ENCODE results near the gene ACSM2B.
"Not testable (repeated sequence)": the region's sequence is repeated elsewhere in the genome, so short reads cannot be mapped to it uniquely, and the experiment has no call there.

ACSM2B gene

DNA sequence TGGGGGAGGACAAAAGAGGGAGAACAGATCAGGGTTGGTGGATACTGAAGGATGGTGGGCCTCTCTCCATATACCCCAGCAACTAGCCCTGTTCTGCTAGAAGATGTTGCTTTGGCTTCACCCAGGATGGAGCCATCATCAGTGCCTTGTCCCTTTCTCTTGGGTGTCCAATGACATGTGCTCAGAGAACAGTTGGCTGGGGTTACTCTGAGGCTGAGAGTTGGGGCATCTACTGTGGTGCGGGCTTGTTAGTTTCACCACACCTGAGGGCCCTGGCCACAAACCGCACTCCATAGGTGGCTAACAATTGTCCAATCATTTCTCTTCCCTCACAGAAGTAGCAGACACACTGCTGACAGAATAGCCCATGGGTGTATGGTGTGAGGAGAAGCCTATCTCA is 18.9 kb upstream of the ACSM2B start:
- not testable (repeated sequence) for DNase-seq

DNA sequence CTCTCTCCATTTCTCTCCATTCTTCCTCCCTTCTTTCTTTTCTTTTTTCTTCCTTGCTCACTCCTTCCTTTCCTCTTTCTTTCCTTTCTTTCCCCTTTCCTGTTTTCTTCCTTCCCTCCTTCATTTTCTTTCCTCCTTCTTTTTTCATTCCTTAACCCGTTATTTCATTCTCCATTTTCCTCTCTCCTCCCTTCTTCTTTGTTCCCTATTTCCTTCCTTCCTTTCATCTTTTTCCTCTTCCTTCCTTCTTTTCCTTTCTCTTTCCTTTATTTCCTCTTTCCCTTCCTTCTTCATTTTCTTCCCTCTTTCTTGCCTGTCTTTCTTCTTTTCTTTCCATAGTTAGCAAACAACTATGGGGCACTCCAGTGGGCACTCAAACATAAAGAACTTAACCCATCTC is 16.6 kb upstream of the ACSM2B start:
- not testable (repeated sequence) for DNase-seq

DNA sequence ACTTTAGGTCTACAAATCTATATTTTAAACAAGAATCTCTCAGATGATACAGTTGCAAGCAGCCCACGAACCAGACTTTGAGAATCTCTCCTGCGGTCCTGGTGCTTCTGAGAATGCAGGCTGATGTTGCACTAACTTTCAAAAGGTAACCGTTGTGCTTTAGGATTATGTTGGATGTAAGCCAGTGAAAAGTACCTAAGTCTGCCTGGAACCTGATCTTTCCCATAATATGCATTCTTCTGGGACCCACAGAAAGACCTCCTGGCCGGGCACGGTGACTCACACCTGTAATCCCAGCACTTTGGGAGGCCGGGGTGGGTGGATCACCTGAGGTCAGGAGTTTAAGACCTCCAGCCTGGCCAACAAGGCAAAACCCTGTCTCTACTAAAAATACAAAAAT is 13.3 kb upstream of the ACSM2B start:
- not testable (repeated sequence) for DNase-seq

DNA sequence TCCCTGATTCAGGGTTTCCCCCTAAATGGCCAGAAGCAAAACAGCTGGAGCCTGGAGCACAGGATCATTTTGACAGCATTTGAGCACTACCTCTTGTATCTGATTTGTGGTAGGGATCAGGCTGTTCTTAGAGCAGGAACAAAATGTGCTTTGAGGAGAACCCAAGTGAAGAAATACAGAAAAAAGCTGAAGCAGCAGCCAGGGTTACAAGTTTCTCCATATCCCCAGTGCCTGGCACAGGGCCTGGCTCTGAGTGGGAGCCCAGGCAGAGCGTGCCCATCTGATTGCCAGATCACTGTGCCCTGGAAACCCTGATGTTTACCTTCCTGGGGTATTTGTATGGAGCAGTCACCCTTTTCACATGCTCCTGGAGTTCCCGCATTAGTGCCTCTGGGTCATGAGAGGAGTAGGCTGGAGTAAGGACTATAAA is 11.5 kb upstream of the ACSM2B start:
- DNase-seq = not testable (repeated sequence)

DNA sequence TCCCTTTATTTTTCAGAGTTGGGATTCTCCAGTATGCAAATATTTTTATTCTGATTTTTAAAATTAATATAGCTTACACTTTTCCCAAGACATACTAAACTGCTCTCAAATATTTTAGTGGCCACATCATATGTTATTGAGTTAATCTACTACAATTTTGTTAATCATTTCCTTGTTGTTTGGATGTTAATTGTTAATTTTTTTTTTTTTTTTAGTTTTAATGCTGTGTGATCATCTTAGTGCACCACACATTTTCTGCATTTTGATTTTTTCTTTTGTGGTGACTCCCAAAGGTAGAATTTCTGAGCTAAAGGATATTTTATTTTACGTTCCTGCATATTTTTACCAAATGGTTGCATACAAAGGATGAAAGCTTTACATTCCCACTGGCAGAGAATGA is 10.5 kb upstream of the ACSM2B start:
- not testable (repeated sequence) for DNase-seq

DNA sequence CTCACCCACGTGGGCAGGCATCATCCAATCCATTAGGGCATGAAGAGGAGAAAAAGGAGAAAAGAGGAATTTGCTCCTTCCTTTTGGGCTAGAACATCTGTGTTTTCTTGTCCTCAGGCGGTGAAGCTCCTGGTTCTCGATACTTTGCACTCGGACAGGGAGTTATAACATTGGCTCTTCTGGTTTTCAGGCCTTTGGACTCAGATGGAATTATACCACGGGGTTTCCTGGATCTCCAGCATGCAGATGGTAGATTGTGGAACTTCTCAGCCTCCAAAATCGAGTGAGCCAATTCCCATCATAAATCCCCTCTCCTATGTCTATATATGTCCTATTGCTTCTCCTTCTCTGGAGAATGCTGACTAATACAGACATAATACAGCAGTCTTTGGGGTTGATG is 9.9 kb upstream of the ACSM2B start:
- not testable (repeated sequence) for DNase-seq

DNA sequence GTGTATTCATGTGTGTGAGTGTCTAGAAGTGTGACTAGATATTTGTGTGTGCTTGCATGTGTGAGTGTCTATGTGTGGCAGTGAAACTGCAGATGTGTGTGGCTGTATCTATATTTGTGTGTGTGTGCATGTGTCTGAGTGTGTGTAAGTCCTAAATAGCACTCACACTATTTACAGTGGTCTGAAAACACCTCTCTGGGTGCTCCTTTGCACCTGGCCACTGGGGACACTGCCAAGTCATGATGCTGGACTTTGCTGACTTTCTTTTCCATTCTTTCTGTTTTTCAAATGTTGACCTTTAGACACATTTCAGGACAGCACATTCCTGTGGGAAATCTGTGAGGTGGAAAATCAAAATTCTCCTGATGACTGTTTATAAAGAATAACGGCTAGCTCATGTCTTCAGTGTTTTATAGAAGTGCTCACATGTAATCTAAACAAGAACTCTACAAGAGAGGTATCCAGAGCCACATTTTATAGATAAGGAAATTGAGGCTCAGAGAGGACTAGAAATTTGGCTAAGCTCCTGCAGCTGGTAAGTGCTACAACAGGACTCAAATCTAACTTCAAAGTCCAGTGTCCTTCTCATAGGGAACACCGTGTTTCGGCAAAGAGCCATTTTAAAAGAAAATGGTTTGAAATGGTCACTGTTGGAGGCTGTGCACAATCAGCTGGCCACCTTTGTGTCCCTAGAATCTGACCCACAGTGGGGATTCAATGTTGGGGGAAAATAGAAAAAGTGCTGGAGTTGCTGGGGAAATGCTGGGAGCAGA is 4.5 kb upstream of the ACSM2B start:
- DNase-seq = not testable (repeated sequence)

DNA sequence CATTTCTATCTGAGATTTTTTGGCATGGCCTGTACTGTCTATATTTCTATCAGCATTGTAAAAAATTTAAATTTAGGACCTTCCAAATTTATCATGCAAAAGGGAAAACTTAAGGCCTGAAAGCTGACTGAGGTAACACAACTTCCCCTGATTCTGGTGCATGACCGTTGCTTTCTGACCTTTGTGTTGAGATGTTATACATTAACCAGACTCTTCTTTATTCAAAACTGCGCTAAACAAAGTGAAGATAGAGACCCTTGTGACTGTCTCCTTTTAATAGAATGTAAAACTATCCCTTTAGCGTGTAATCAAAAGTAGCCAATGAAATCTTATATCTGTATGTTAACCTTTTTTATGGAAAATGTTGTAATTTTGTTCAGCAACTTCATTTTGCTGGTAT is 1.9 kb upstream of the ACSM2B start:
- not testable (repeated sequence) for DNase-seq

DNA sequence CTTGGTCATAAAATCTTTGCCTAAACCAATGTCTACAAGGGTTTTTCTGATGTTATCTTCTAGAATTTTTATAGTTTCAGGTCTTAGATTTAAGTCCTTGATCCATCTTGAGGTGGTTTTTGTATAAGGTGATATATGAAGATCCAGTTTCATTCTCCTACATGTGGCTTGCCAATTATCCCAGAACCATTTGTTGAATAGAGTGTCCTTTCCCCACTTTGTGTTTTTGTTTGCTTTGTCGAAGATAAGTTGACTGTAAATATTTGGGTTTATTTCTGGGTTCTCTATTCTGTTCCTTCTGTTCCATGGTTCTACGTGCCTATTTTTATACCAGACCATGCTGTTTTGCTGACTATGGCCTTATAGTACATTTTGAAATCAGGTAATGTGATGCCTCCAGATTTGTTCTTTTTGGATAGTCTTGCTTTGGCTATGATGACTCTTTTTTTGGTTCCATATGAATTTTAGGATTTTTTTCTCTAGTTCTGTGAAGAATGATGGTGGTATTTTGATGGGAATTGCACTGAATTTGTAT is 7.0 kb downstream of the ACSM2B start:
- not testable (repeated sequence) for DNase-seq

DNA sequence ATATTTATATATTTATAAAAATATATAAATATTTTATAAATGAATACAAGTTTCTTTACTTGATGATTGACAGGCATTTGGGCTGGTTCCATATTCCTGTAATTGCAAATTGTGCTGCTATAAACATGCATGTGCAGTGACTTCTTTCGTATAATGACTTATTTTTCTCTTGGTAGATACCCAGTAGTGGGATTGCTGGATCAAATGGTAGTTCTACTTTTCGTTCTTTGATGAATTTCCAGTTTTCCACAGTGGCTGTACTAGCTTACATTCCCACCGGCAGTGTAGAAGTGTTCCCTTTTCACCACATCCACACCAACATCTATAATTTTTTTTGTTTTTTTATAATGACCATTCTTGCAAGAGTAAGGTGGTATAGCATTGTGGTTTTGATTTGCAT is 7.8 kb downstream of the ACSM2B start:
- DNase-seq = no peak

DNA sequence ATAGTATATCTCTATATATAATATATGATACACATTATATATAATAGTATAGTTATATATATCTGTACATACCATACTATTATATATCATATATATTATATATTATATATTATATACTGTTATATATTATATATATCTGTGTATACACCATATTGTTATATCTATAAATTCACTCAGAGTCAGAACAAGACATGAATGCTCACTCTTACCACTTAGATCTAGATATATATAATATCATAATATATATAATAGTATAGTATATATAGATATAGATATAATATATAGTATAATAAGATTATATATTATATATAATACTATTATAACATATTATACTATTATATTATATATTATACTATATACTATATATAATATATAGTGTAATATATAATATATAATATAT is 9.3 kb downstream of the ACSM2B start:
- no peak for DNase-seq

DNA sequence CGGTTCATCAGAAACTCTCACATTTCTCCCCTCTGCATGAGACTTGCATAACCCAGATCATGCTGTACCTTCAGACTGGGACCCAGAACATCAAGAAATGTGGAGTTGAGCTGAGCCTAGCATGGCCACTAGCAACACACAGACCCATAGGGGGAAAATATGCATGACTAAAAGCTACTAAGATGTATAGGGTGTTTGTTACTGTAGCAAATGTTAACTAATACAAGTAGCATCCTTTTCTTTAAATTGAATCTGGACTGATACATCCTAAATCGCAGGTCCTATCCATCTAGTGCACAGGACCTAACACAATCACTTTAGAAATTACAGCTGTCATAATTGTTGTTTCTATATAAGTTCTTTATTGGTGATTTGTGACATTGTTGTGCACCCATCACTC is 10.8 kb downstream of the ACSM2B start:
- DNase-seq = not testable (repeated sequence)

DNA sequence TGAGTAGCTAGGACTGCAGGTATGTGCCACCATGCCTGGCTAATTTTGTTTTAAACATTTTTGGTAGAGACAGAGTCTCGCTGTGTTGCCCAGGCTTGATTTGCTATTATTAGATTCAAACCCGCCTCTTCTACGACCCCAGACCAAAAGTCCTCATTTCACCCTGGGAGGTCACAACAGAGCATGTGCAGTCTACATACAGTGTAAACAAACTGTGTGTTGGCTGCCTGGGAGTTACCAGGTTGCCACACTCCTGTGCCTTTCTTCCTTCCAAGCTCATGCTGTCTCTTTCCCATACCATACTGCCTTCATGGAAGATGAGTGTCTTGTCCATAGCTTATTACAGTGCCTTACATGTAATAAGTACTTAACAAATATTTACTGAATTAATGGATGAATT is 11.9 kb downstream of the ACSM2B start:
- not testable (repeated sequence) for DNase-seq

DNA sequence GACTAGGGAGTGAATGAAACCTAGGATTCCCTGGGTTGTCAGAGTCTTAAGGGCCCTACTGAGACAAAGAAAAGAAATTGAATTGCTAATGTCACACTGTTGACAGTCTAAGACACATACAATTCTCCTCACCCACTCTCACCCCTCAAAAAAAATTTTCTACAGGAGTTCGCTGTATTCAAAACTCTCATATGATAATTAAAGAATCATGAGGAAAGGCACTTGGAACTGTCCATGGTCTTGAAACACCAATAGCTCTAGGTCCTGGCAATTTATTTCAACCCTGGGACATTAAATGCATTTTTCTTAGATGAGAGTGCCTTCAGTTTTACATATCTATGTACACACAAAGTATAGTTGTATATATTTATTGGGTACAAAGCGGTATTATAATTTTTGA is 20.5 kb downstream of the ACSM2B start:
- not testable (repeated sequence) for DNase-seq

DNA sequence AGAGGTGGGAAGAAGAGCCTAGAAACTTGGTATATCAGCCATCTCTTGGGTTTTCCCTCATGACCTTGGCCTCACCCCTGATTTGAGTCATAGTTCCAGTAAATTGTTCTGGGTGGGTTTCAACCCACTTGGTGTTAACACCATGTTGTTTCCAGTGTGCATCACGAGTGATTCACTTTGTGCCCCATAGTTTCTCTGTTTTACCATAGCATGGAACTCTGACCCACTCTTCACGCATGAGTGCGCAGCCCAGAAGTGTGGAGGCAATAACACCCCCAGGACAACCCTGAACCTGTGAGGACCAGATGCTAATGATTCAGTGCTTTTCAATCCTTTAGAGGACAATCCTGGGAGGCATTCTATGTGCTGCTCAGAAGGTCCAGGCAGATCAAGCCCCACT is 21.5 kb downstream of the ACSM2B start:
- not testable (repeated sequence) for DNase-seq

DNA sequence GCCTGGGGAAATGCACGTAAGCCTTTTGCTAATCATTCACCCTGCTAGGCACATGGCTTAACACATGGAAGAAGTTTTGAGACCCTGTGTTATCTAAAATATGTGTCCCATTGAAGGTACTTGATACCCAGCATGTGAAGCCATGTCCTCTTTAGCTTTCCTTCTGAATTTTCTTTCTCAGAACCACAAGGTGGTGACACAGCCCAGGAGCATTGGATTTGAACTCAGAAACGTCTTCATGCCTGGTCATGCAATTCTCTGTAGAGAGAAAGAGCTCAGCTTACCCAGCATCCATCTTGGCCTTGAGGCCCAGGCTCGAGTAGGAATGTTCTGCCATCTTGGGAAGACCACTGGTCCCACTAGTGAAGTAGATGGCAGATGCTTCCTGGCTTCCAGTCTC is 22.7 kb downstream of the ACSM2B start:
- DNase-seq = not testable (repeated sequence)

DNA sequence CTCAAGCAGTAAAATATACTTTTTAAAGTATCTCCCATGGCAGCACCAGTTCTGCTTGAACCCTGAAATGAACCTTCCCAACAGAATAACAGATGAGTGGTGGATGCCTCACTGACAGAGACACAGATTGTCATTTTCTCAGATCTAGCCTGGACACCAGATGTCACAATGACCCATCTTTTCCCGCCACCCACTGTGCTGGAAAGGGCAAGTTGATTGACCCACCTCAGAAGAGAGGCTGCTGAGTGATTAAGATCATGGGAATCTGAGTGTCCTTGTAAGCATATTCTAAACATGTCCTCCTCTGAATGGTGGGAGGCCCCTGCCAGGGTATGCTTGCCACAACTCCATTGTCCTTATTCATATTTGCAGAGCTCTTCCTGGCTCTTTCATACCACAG is 29.2 kb downstream of the ACSM2B start:
- DNase-seq = not testable (repeated sequence)

DNA sequence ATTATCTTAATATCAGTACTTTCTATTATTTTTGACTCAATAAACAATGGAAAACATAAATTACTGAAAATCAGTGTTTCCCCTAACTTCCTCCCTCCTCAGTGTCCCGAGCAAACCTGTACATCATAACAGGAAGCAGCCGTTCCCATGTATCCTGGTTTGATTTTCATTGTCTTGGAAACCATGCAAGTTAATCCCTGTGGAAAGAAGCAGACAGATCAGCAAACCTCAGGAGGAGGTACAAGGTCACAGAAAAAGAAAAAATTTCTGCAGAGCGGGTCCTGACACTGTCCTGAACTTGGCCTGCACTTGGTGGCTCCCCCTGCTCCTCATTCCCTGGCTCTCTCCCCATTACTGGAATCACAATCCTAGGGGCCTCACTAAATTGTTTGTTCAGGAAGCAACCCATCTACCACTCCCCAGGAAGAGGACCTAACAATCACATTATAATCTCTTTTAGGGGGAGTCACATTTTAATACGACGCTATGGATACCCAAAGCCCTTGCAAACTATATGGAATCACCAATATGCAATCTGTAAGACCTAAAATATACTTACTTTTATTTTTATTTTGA is 29.8 kb downstream of the ACSM2B start:
- not testable (repeated sequence) for DNase-seq

DNA sequence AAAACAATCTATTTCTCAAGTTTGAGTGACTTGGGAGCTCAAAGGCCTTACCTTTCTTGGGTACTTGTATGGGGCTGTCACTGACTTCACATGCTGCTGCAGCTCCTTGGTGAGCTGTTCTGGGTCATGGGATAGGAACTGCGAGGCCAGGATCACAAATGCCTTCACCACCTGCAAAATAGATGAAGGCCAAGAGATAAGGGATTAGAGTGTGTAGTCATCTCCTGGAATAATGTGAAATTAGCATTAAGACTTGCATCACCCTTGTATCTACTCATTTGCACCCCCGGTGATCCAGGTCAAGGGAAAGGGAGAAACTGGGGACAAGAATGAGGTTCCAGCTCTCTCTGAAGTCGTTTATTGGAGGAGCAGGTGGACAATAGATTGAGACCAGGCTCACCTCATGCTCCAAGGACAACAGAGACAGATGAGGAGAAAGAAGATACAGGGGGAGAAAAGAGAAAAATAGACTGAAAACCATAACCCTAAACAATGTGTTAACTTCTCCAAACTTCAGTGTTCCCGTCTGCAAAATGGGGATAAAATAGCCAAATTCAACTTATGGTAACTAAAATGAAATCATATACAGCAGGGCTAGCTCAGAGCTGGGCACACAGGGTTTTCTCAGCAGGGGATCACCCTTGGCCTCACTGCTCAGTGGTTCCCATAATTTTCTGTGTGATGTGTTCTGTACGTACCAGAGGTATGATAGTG is 35.4 kb downstream of the ACSM2B start:
- not testable (repeated sequence) for DNase-seq

DNA sequence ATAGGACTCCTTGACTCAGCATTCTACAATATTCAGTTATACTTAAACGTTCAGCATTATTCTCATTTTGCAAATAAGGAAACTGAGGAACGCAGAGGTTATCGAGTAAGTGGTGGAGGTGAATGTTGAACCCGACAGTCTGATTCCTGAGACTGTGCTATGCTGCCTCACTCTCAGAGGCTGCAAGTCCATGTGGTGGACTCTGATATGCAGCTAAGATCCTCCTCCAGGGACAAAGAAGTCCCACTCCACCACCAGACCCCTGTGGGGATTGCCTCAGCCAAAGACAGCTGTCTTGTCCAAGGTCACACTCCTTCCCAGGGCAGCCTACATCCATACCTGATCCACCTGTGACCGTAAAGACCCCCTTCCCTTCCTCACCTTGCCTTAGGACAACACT is 37.5 kb downstream of the ACSM2B start:
- no peak for DNase-seq

DNA sequence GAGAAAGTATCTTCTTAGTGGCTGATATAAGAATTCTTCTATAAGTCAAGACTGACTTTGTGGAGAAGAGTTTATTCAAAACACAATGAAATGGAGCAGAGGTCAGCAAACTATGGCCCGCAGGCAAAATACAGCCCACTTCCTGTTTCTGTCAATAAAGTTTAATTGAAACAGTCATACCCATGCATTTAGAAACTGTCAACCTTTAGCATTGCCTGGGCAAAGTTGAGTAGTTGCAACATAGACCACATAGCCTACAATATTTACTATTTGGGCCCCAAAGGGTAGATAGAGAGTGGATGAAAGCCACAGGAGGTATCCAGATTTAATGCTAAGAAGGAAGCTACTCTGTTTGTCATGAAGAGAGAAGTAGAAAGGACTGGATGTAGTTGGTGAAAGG is 38.0 kb downstream of the ACSM2B start:
- DNase-seq = no peak

DNA sequence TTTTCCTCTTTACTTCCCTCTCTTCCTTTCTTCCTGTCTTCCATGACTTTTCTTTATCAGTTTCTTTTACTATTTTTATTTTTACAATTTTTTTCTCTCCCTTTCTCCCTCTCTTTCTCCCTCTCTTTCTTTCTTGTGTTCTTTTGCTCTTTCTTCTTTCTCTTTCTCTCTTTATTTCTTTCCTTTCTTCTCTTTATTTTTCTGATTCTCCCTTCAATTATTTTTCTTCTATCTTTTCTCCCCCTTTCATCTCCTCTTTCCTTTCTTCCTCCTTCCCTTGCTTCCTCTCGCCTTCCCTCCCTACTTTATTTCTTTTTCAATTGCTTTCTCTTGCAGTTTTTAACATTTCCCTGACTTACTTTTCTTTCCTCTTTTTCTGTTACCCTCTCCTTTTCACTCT is 39.5 kb downstream of the ACSM2B start:
- DNase-seq = not testable (repeated sequence)

DNA sequence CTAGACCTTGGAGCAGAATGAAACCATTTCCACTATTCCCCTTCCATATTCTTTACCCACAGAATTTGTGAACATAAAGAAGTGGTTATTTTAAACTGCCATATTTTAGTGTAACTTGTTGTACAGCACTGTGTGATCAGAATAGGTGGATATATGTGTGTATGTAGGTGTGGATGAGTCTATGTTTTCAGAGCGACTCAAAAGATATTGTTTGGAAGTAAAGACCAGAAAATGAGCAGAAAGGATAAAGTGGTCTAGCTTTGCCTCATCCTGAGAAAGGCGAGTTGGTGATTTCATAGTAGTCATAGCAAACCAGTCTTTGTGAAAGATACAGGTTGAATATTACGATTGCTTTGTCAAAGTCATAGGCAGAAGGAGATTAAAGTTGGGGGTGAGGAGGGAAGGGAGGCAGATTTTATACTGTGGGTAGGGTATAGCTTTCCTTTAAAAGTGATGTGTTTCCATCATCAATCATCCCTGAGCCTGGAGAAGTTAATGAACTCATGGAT is 43.8 kb downstream of the ACSM2B start:
- not testable (repeated sequence) for DNase-seq
